NB4 (cell line): Measurements from ENCODE around the gene CTXN1.

Experiments used
- DNase-seq: peaks from one replicate; pipeline ENCODE4 v3.0.0; 2010; ENCODE audit warnings: low read depth
- H3K4me3 ChIP-seq: one replicate; pipeline ENCODE4 v1.5.1; 2011; ENCODE audit warnings: mild to moderate bottlenecking, low read depth, low read length, moderate library complexity
- MAX ChIP-seq: IDR thresholded peaks from 2 replicates; pipeline ENCODE4 v1.6.1; 2011; ENCODE audit warnings: low read depth, low read length
- MYC ChIP-seq: IDR thresholded peaks from 2 replicates; pipeline ENCODE4 v1.6.1; 2011; ENCODE audit warnings: low read depth, low read length
- POLR2A ChIP-seq: IDR thresholded peaks from 2 replicates; pipeline ENCODE4 v1.6.1; 2011; ENCODE audit warnings: mild to moderate bottlenecking; ENCODE audit not compliant: insufficient read length; ENCODE audit errors: extremely low read depth
- TF ChIP-seq, protein P1 (sequence below): IDR thresholded peaks from one replicate; pipeline ENCODE4 v1.5.1; 2012; ENCODE audit warnings: low read depth, low read length

The CTXN1 gene

DNA sequence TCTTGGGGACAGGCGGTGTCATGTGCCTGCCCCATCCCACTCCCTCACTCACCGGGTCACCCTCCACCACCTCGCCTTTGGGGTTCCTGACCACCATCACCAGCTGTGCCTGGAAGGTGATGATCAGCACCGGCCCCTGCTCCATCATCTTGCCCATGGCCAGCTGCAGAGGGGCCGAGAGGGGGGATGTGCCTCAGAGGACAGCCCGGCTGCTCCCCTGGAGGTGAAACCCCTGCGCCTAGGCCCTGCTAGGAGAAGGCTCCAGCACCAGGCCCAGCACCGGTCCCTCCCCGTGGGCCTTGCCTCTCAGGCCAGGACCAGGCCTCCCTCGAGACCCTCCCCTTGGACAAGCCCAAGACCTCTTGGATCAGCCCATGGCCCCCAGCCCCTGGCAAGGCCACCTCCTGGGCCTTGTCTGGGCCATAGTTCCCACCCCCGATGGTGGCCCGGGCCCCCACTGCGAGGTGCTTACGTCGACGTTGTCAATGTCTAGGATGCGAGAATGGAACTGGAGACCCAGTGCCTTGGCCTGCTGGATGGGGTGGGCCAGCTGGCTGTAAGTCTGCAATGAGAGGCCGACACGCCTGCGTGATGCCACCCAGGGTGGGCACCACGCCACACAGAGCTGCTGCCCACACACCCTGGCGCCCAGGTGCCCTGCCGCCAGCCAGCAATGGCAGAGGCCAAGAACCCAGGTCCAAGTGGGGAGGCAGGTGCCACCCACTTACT lies 1.8 kb upstream of the CTXN1 start:
- DNase-seq, result no peak
- TF ChIP-seq MYC (no peak), MAX (no peak), POLR2A (no peak)
- TF ChIP-seq, protein P1, sequence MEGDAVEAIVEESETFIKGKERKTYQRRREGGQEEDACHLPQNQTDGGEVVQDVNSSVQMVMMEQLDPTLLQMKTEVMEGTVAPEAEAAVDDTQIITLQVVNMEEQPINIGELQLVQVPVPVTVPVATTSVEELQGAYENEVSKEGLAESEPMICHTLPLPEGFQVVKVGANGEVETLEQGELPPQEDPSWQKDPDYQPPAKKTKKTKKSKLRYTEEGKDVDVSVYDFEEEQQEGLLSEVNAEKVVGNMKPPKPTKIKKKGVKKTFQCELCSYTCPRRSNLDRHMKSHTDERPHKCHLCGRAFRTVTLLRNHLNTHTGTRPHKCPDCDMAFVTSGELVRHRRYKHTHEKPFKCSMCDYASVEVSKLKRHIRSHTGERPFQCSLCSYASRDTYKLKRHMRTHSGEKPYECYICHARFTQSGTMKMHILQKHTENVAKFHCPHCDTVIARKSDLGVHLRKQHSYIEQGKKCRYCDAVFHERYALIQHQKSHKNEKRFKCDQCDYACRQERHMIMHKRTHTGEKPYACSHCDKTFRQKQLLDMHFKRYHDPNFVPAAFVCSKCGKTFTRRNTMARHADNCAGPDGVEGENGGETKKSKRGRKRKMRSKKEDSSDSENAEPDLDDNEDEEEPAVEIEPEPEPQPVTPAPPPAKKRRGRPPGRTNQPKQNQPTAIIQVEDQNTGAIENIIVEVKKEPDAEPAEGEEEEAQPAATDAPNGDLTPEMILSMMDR, result no peak
- H3K4me3 ChIP-seq, result no peak overlapping the region

DNA sequence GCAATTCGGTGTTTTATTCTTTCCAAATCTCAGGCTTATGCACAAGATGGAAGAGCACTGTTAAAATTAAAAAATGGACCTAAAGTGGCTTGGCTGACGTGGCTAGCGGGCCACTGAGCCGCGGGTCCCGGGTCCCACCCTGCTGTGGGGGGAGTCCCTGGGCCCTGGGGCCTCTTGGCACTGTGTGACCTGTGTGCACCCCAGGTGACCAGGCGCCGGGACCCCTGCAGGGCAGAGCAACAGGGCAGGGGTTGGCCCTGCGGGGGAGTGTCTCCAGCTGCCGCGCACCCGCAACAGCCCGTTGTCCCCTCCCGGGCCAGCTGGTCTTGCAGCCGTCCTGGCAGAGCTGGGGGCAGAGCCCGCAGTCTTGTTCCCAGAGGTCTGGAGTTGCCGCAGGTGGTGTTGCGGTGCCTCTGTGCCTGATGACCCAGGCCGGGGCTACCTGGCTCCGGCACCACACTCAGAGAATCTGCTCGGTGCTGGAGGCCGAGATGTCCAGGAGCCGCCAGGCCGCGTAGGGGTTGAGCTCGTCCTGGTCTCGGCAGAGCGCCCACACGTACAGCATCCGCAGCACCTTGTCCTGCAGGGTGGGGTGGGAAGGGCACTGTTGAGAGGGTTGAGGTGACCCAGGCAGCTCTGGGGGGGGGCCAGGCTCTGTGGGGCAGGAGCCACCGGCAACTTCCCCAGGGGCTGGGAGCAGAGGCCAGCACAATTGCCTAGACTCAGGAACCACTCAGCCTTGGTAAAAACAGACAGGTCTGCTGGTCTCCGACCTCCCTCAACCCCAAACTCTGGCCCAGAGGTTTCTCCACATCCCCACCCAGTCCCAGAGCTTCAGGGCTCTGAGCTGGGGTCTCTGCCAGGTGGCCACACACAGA lies 1.0 kb upstream of the CTXN1 start:
- no peak for TF ChIP-seq MAX
- TF ChIP-seq POLR2A, result no peak
- H3K4me3 ChIP-seq, result no peak overlapping the region

DNA sequence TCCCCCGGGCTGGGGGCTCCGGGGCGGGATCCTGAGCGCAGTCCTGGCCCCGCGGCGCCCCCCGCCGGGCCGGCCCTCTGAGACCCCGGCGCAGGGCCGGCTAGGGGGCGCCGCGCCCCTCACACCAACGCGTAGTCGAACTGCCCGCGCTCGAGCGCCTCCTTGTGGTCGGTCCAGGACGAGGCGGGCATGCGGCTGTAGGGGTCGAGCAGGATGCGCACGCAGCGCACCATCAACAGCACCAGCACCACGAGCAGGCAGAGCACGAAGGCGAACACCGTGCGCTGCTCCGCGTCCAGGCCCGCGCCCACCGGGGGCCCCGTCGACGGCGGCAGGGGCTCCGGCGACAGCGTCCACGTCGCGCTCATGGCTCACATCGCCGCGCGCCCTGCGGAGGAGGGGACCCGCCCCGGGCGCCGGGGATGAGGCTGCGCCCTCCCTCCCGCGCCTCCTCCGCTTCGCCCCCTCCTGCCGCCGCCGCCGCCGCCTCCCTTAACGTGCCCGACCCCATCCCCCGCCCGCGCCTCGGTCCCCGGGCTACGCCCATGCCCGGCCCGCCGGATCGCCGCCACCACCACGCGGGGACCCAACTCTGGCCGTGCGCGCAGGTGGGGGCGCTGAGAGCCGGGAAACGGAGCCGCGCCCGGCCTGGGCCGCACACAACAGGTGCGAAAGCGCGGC lies 624 bp downstream of the CTXN1 start:
- TF ChIP-seq, protein P1, result peak; percentile 84
- TF ChIP-seq MYC, result peak; percentile 90
- no peak for TF ChIP-seq POLR2A
- TF ChIP-seq MAX, result peak; percentile 95
- peak; percentile 87 for DNase-seq
- H3K4me3 ChIP-seq, result no peak overlapping the region

More for the DNA sequence above, 1.0 kb upstream of the CTXN1 start:
- peak; percentile 65 for DNase-seq

DNA sequence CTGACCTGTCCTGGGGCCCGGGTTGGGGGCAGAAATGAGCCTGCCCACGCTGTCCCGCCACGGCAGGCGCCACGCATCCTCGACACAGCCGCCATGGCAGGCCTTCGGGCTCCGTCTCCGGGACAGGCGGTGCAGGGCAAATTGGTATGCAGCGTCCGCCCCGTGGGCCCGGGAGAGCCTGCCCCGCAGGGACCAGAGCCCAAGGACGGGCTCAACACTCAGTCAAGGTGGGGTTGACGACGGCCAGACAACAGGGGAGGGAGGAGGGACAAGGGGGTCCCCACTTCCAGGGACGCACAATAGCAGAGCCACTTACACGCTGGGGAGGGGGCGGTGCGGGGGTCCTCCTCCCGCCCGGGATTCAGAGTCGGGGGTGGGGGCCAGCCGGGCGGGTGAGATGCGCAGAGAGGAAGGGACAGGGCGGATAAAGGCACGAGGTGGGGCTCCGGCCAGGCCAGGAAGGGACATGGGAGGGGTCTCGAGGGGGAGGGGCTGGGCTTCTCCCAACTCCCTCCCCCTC lies 1.2 kb downstream of the CTXN1 start:
- no peak for DNase-seq
- TF ChIP-seq POLR2A (no peak), MAX (no peak), MYC (no peak)
- TF ChIP-seq, protein P1, result no peak
- no peak overlapping the region for H3K4me3 ChIP-seq

DNA sequence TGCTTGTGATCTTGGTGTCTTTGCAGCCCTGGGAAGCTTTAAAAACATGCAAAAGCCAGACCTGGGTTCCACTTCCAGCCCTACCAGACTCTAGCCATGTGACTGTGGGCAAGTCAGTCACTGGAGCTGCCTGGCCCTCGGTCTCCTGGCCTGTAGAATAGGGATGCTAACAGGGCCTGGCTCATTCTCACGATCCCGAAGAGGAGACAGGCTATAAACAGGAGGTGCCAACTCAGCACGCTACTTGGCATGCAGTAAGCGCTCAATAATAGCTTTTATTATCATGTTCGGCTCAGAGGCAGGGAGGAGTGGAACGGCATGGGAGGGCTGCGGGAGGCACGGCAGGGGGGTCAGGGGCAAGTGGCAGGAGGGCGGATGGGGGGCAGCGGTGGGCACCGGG lies 1.7 kb downstream of the CTXN1 start:
- peak; percentile 47 for DNase-seq
- TF ChIP-seq MAX, result no peak
- no peak for TF ChIP-seq MYC
- TF ChIP-seq, protein P1, result no peak
- TF ChIP-seq POLR2A, result no peak
- H3K4me3 ChIP-seq, result no peak overlapping the region
